Keratinocyte (primary cell): ENCODE results near the gene MTF1. TPM values are rescaled to one million over a fixed set of nuclear protein-coding genes. Genes with fewer than 3 reads are reported as not detected.

ENCODE experiments used
- DNase-seq: peaks from one replicate; pipeline ENCODE4 v3.0.0-alpha.2; 2011; ENCODE audit warnings: low read depth, missing footprints, low spot score
- FAIRE-seq: peaks from 2 replicates; lab custom pipeline; 2011; peaks lifted over from hg19 to GRCh38; lab: Jason Lieb, UNC
- H2AFZ ChIP-seq: 2 replicates; pipeline ENCODE4 v1.6.0; 2012; ENCODE audit warnings: low read length, control low read depth, inconsistent platforms; ENCODE audit not compliant: control insufficient read depth
- H3K27ac ChIP-seq: 2 replicates; pipeline ENCODE4 v1.5.1; 2011; ENCODE audit warnings: low read length; ENCODE audit not compliant: control insufficient read depth, insufficient read depth
- H3K27me3 ChIP-seq: 3 replicates; pipeline ENCODE4 v1.6.0; 2011; ENCODE audit warnings: low read length; ENCODE audit not compliant: control insufficient read depth, insufficient read depth; ENCODE audit errors: extremely low read depth
- H3K36me3 ChIP-seq, 2 experiments: 2 replicates in 1 of 2; 3 replicates in 1 of 2; pipeline ENCODE4 v1.5.1; 2011; ENCODE audit warnings: low read length in 2 of 2, mild to moderate bottlenecking in 1 of 2; ENCODE audit not compliant: control insufficient read depth in 2 of 2, insufficient read depth in 2 of 2; ENCODE audit errors: extremely low read depth in 1 of 2
- H3K4me1 ChIP-seq: 3 replicates; pipeline ENCODE4 v1.5.1; 2011; ENCODE audit warnings: low read length; ENCODE audit not compliant: control insufficient read depth, insufficient read depth; ENCODE audit errors: extremely low read depth
- H3K4me2 ChIP-seq: 3 replicates; pipeline ENCODE4 v1.6.0; 2011; ENCODE audit warnings: low read depth, low read length; ENCODE audit not compliant: control insufficient read depth, insufficient read depth; ENCODE audit errors: extremely low read depth
- H3K4me3 ChIP-seq, 3 experiments: fragments of 200-600 bp in 1 of 3; sonication (generic) in 1 of 3; 2 replicates in 2 of 3; 3 replicates in 1 of 3; pipeline ENCODE4 v1.5.1; 2011 to 2016; ENCODE audit warnings: low read length in 3 of 3, mild to moderate bottlenecking in 3 of 3, control low read depth in 2 of 3, inconsistent platforms in 1 of 3, low read depth in 1 of 3, mixed read lengths in 1 of 3, mixed run types in 1 of 3, moderate library complexity in 1 of 3; ENCODE audit not compliant: control insufficient read depth in 2 of 3, insufficient read depth in 2 of 3; ENCODE audit errors: extremely low read depth in 1 of 3
- H3K79me2 ChIP-seq: 2 replicates; pipeline ENCODE4 v1.6.0; 2012; ENCODE audit warnings: low read length; ENCODE audit not compliant: control insufficient read depth, insufficient read depth
- H3K9ac ChIP-seq: 3 replicates; pipeline ENCODE4 v1.6.0; 2011; ENCODE audit warnings: low read length; ENCODE audit not compliant: control insufficient read depth, insufficient read depth; ENCODE audit errors: extremely low read depth
- H3K9me1 ChIP-seq: 3 replicates; pipeline ENCODE4 v1.6.0; 2011; ENCODE audit warnings: low read length; ENCODE audit not compliant: control insufficient read depth, insufficient read depth; ENCODE audit errors: extremely low read depth
- H3K9me3 ChIP-seq: 2 replicates; pipeline ENCODE4 v1.5.1; 2012; ENCODE audit warnings: low read depth, low read length; ENCODE audit not compliant: control insufficient read depth
- H4K20me1 ChIP-seq: 3 replicates; pipeline ENCODE4 v1.6.0; 2011; ENCODE audit warnings: low read length; ENCODE audit not compliant: control insufficient read depth, insufficient read depth; ENCODE audit errors: extremely low read depth
- EZH2 ChIP-seq: IDR thresholded peaks from one replicate; pipeline ENCODE4 v1.6.1; 2012; ENCODE audit warnings: inconsistent platforms, mild to moderate bottlenecking, low read length, moderate library complexity
- dilution Hi-C: fragments of 300-500 bp; cut with MboI; formaldehyde crosslinking; loops from one replicate; pipeline ENCODE4 v1.7.0; 2020; ENCODE audit warnings: low sequenced_read_pairs; ENCODE audit not compliant: extremely low pct_ligation_motif_present
- polyA plus RNA-seq, 5 experiments: library from polyadenylated mRNA; depleted of rRNA in 3 of 5; stranded (reverse) in 3 of 5; stranded (forward) in 1 of 5; unstranded in 1 of 5; fragments of >200 nt; gene quantifications; 1 replicate in 1 of 5; 2 replicates in 3 of 5; 3 replicates in 1 of 5; pipeline versions ENCODE4 v1.2.1 to v1.2.3, GENCODE V29; 2011 to 2012; ENCODE audit warnings: missing spikeins in 2 of 5, low read depth in 1 of 5, low replicate concordance in 1 of 5
- TF ChIP-seq, protein P1 (sequence below), 3 experiments: IDR thresholded peaks in 1 of 3; conservative IDR thresholded peaks in 1 of 3; optimal IDR thresholded peaks in 1 of 3; 2 replicates in 2 of 3; 3 replicates in 1 of 3; pipeline versions ENCODE3 to v1.5.1; 2011; ENCODE audit warnings: low read length in 3 of 3, mild to moderate bottlenecking in 3 of 3, moderate library complexity in 2 of 3, control low read depth in 1 of 3, inconsistent platforms in 1 of 3; ENCODE audit not compliant: insufficient read depth in 2 of 3; ENCODE audit errors: extremely low read depth in 1 of 3

The MTF1 gene
- polyA plus RNA-seq, 1 donor (not counting 4 experiments of a cell fraction or from before 2014, with no cell fraction given) = 13.1 TPM

DNA sequence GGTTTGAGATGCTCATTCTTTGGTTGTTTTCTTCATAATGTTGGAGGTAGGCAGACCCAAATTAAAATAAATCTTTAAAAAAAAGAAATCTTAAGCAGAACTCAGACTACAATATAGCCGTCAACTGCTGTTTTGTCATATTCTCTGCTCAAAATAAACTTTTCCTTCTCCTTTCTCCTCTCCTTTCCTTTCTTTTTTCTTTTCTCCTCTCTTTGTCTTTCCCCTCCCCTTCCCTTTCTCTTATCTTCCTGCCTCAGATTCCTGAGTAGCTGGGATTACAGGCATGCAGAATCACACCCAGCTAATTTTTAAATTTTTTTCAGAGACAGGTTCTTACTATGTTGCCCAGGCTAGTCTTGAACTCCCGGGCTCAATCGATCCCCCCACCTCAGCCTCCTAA is 24.8 kb upstream of the MTF1 start:
- H3K9me3 ChIP-seq = no peaks in the 10 kb centered on the region
- H2AFZ ChIP-seq = no peak overlapping the region
- no peaks in the 10 kb centered on the region for H3K4me1 ChIP-seq
- no peaks in the 10 kb centered on the region for H4K20me1 ChIP-seq
- dilution Hi-C loops = no loop called here
- H3K36me3 ChIP-seq = peaks cover 4 to 9% of the 10 kb centered on the region in 2 experiments
- TF ChIP-seq, protein P1, sequence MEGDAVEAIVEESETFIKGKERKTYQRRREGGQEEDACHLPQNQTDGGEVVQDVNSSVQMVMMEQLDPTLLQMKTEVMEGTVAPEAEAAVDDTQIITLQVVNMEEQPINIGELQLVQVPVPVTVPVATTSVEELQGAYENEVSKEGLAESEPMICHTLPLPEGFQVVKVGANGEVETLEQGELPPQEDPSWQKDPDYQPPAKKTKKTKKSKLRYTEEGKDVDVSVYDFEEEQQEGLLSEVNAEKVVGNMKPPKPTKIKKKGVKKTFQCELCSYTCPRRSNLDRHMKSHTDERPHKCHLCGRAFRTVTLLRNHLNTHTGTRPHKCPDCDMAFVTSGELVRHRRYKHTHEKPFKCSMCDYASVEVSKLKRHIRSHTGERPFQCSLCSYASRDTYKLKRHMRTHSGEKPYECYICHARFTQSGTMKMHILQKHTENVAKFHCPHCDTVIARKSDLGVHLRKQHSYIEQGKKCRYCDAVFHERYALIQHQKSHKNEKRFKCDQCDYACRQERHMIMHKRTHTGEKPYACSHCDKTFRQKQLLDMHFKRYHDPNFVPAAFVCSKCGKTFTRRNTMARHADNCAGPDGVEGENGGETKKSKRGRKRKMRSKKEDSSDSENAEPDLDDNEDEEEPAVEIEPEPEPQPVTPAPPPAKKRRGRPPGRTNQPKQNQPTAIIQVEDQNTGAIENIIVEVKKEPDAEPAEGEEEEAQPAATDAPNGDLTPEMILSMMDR (optimal IDR thresholded peaks at IDR 0.05 in 1 of 3, IDR thresholded peaks at IDR 0.05 in 1 of 3, conservative IDR thresholded peaks at IDR 0.05 in 1 of 3; ENCODE audit: extremely low read depth in 1 of 3, insufficient read depth in 2 of 3, low read length in 3 of 3) = no peak
- TF ChIP-seq EZH2 = no peak
- no peaks in the 10 kb centered on the region for H3K79me2 ChIP-seq
- no peaks in the 10 kb centered on the region for H3K9me1 ChIP-seq
- no peak overlapping the region for H3K4me3 ChIP-seq
- no peak overlapping the region for H3K4me2 ChIP-seq
- DNase-seq (no peak), FAIRE-seq (no peak)
- H3K9ac ChIP-seq = no peak overlapping the region
- H3K27me3 ChIP-seq = no peaks in the 10 kb centered on the region
- no peak overlapping the region for H3K27ac ChIP-seq

DNA sequence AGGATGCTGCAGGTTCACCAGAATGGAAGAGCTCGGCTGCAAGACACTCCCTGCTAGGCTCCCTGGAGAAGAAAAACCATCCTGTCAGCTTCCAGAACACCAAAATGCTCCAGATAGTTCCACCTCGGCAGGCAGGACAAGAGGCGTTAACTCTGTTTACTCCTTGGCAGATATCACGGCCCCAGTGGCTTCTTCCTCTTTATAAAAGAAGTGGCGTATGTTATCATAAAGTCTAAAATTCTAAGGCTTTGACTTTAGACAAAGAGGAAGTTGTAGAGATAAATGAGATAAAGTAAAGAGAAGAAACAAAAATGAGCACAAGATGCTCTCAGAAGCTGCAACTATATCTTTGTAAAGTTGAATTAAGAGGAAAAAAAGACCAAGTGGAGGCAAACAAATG is 24.3 kb upstream of the MTF1 start:
- H3K27ac ChIP-seq = no peak overlapping the region
- H3K79me2 ChIP-seq = no peaks in the 10 kb centered on the region
- no peak overlapping the region for H3K4me2 ChIP-seq
- H3K9me3 ChIP-seq = no peaks in the 10 kb centered on the region
- TF ChIP-seq, protein P1 (optimal IDR thresholded peaks at IDR 0.05 in 1 of 3, IDR thresholded peaks at IDR 0.05 in 1 of 3, conservative IDR thresholded peaks at IDR 0.05 in 1 of 3; ENCODE audit: extremely low read depth in 1 of 3, insufficient read depth in 2 of 3, low read length in 3 of 3) = no peak
- TF ChIP-seq EZH2 = no peak
- no peak overlapping the region for H3K9ac ChIP-seq
- H3K36me3 ChIP-seq = peaks cover 4 to 9% of the 10 kb centered on the region in 2 experiments
- dilution Hi-C loops = no loop called here
- no peaks in the 10 kb centered on the region for H3K4me1 ChIP-seq
- DNase-seq (no peak), FAIRE-seq (no peak)
- no peaks in the 10 kb centered on the region for H3K9me1 ChIP-seq
- no peak overlapping the region for H2AFZ ChIP-seq
- no peak overlapping the region for H3K4me3 ChIP-seq
- H3K27me3 ChIP-seq = no peaks in the 10 kb centered on the region
- no peaks in the 10 kb centered on the region for H4K20me1 ChIP-seq
